MM.1S (cell line): Measurements from ENCODE around the gene MYO1H.
"Not testable (repeated sequence)": the region's sequence is repeated elsewhere in the genome, so short reads cannot be mapped to it uniquely, and the experiment has no call there.

Source experiments
- CTCF ChIP-seq: fragments of 300-600 bp; sonication (generic); IDR thresholded peaks from 2 replicates; pipeline ENCODE4 v1.5.1; 2016; ENCODE audit warnings: antibody characterized with exemption, low read length, mixed read lengths
- EZH2 ChIP-seq: fragments of 300-600 bp; sonication (generic); optimal IDR thresholded peaks from 2 replicates; pipeline ENCODE3; 2017; ENCODE audit warnings: low read depth, mild to moderate bottlenecking, antibody characterized with exemption, low read length, mixed read lengths

GRCh38 chr12:109406147-109406546 is 58.4 kb downstream of the MYO1H start:
- TF ChIP-seq CTCF, EZH2: not testable (repeated sequence)
